Muscle of arm (tissue), 12 donors: Measurements from ENCODE around the gene MTNR1A. TPM values are rescaled to one million over a fixed set of nuclear protein-coding genes. Genes with fewer than 3 reads are reported as not detected.

ENCODE experiments used
- DNase-seq: peaks from one replicate; pipeline ENCODE4 v3.0.0-alpha.2; 2013
- polyA plus RNA-seq, 12 donors: library from polyadenylated mRNA; unstranded; fragments of 120-200 nt; gene quantifications; one replicate each; pipeline ENCODE4 v1.2.1, GENCODE V29; 2013; ENCODE audit not compliant: insufficient read length in 12 of 12

MTNR1A gene
- polyA plus RNA-seq, 12 donors: not detected

GRCh38 chr4:186487726-186488125 lies 67.6 kb downstream of the MTNR1A start:
- no peak for DNase-seq

GRCh38 chr4:186486172-186486571 lies 69.2 kb downstream of the MTNR1A start:
- peak; percentile 29 for DNase-seq

- DNase-seq: peak; percentile 49
These were observed 69.8 kb downstream of the MTNR1A start for GRCh38 chr4:186485561-186486062.

GRCh38 chr4:186485150-186485549 lies 70.2 kb downstream of the MTNR1A start:
- DNase-seq: no peak

GRCh38 chr4:186483656-186484055 lies 71.7 kb downstream of the MTNR1A start:
- no peak for DNase-seq

Other genes starting within 250 kb of the MTNR1A start
- gene FAT1, start 168.3 kb upstream of the MTNR1A start, polyA plus RNA-seq: 100 to 1,000 TPM in 7 of 12 donors, 10 to 100 TPM in 4, not detected in 1; 79.0 to 152 (median 101) TPM